Suprapubic skin (tissue), 3 donors: ENCODE measurements around the gene PLXNA4.

Source experiments
- CTCF ChIP-seq, 2 donors: fragments of 200-600 bp in 1 of 2; fragments of 450-650 bp in 1 of 2; sonication (generic) in 1 of 2; IDR thresholded peaks; one replicate each; pipeline ENCODE4 v1.5.1; 2016 to 2019; ENCODE audit warnings: antibody characterized with exemption in 2 of 2, mild to moderate bottlenecking in 1 of 2, moderate library complexity in 1 of 2
- POLR2AphosphoS5 ChIP-seq, 3 donors: sonication (generic); formaldehyde crosslinking; IDR thresholded peaks; one replicate each; pipeline ENCODE4 v1.6.1; 2017; ENCODE audit warnings: antibody characterized with exemption in 3 of 3

DNA sequence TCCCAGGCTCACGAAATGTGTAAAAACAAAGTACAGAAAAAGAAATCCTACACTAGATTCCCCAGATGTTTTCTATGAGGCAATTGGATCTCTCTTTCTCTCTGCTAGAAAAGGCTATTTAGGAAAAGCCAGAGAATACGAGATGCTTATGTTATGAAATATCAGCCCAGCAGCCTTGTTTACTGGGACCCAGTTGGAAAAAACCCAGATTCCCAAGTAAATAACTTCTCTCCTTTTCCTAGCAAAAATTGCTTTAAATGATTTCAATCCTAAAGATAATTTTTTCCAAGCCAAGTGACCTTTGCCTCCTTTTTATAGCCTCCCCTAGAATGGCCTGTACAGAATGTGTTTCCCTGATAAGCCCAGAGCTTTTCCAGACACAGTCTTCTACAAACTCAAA, 199.3 kb downstream of the PLXNA4 start:
- TF ChIP-seq CTCF (IDR thresholded peaks at IDR 0.05), result no peak
- no peak for TF ChIP-seq POLR2AphosphoS5 (IDR thresholded peaks at IDR 0.05)
